Keratinocyte (primary cell): ENCODE measurements around the gene FOXRED2. TPM values are rescaled to one million over a fixed set of nuclear protein-coding genes. Genes with fewer than 3 reads are reported as not detected.
A peak's percentile ranks its signal among the peaks of the same experiment; 100 is the strongest.

Experiments
- DNase-seq: peaks from one replicate; pipeline ENCODE4 v3.0.0-alpha.2; 2011; ENCODE audit warnings: low read depth, missing footprints, low spot score
- FAIRE-seq: peaks from 2 replicates; lab custom pipeline; 2011; peaks lifted over from hg19 to GRCh38; lab: Jason Lieb, UNC
- H2AFZ ChIP-seq: 2 replicates; pipeline ENCODE4 v1.6.0; 2012; ENCODE audit warnings: low read length, control low read depth, inconsistent platforms; ENCODE audit not compliant: control insufficient read depth
- H3K27ac ChIP-seq: 2 replicates; pipeline ENCODE4 v1.5.1; 2011; ENCODE audit warnings: low read length; ENCODE audit not compliant: control insufficient read depth, insufficient read depth
- H3K27me3 ChIP-seq: 3 replicates; pipeline ENCODE4 v1.6.0; 2011; ENCODE audit warnings: low read length; ENCODE audit not compliant: control insufficient read depth, insufficient read depth; ENCODE audit errors: extremely low read depth
- H3K36me3 ChIP-seq, 2 experiments: 2 replicates in 1 of 2; 3 replicates in 1 of 2; pipeline ENCODE4 v1.5.1; 2011; ENCODE audit warnings: low read length in 2 of 2, mild to moderate bottlenecking in 1 of 2; ENCODE audit not compliant: control insufficient read depth in 2 of 2, insufficient read depth in 2 of 2; ENCODE audit errors: extremely low read depth in 1 of 2
- H3K4me1 ChIP-seq: 3 replicates; pipeline ENCODE4 v1.5.1; 2011; ENCODE audit warnings: low read length; ENCODE audit not compliant: control insufficient read depth, insufficient read depth; ENCODE audit errors: extremely low read depth
- H3K4me2 ChIP-seq: 3 replicates; pipeline ENCODE4 v1.6.0; 2011; ENCODE audit warnings: low read depth, low read length; ENCODE audit not compliant: control insufficient read depth, insufficient read depth; ENCODE audit errors: extremely low read depth
- H3K4me3 ChIP-seq, 3 experiments: fragments of 200-600 bp in 1 of 3; sonication (generic) in 1 of 3; 2 replicates in 2 of 3; 3 replicates in 1 of 3; pipeline ENCODE4 v1.5.1; 2011 to 2016; ENCODE audit warnings: low read length in 3 of 3, mild to moderate bottlenecking in 3 of 3, control low read depth in 2 of 3, inconsistent platforms in 1 of 3, low read depth in 1 of 3, mixed read lengths in 1 of 3, mixed run types in 1 of 3, moderate library complexity in 1 of 3; ENCODE audit not compliant: control insufficient read depth in 2 of 3, insufficient read depth in 2 of 3; ENCODE audit errors: extremely low read depth in 1 of 3
- H3K79me2 ChIP-seq: 2 replicates; pipeline ENCODE4 v1.6.0; 2012; ENCODE audit warnings: low read length; ENCODE audit not compliant: control insufficient read depth, insufficient read depth
- H3K9ac ChIP-seq: 3 replicates; pipeline ENCODE4 v1.6.0; 2011; ENCODE audit warnings: low read length; ENCODE audit not compliant: control insufficient read depth, insufficient read depth; ENCODE audit errors: extremely low read depth
- H3K9me1 ChIP-seq: 3 replicates; pipeline ENCODE4 v1.6.0; 2011; ENCODE audit warnings: low read length; ENCODE audit not compliant: control insufficient read depth, insufficient read depth; ENCODE audit errors: extremely low read depth
- H3K9me3 ChIP-seq: 2 replicates; pipeline ENCODE4 v1.5.1; 2012; ENCODE audit warnings: low read depth, low read length; ENCODE audit not compliant: control insufficient read depth
- H4K20me1 ChIP-seq: 3 replicates; pipeline ENCODE4 v1.6.0; 2011; ENCODE audit warnings: low read length; ENCODE audit not compliant: control insufficient read depth, insufficient read depth; ENCODE audit errors: extremely low read depth
- EZH2 ChIP-seq: IDR thresholded peaks from one replicate; pipeline ENCODE4 v1.6.1; 2012; ENCODE audit warnings: inconsistent platforms, mild to moderate bottlenecking, low read length, moderate library complexity
- dilution Hi-C: fragments of 300-500 bp; cut with MboI; formaldehyde crosslinking; loops from one replicate; pipeline ENCODE4 v1.7.0; 2020; ENCODE audit warnings: low sequenced_read_pairs; ENCODE audit not compliant: extremely low pct_ligation_motif_present
- polyA plus RNA-seq, 5 experiments: library from polyadenylated mRNA; depleted of rRNA in 3 of 5; stranded (reverse) in 3 of 5; stranded (forward) in 1 of 5; unstranded in 1 of 5; fragments of >200 nt; gene quantifications; 1 replicate in 1 of 5; 2 replicates in 3 of 5; 3 replicates in 1 of 5; pipeline versions ENCODE4 v1.2.1 to v1.2.3, GENCODE V29; 2011 to 2012; ENCODE audit warnings: missing spikeins in 2 of 5, low read depth in 1 of 5, low replicate concordance in 1 of 5
- TF ChIP-seq, protein P1 (sequence below), 3 experiments: IDR thresholded peaks in 1 of 3; conservative IDR thresholded peaks in 1 of 3; optimal IDR thresholded peaks in 1 of 3; 2 replicates in 2 of 3; 3 replicates in 1 of 3; pipeline versions ENCODE3 to v1.5.1; 2011; ENCODE audit warnings: low read length in 3 of 3, mild to moderate bottlenecking in 3 of 3, moderate library complexity in 2 of 3, control low read depth in 1 of 3, inconsistent platforms in 1 of 3; ENCODE audit not compliant: insufficient read depth in 2 of 3; ENCODE audit errors: extremely low read depth in 1 of 3

FOXRED2 gene
- polyA plus RNA-seq, 1 donor (not counting 4 experiments of a cell fraction or from before 2014, with no cell fraction given): 0.71 TPM

DNA sequence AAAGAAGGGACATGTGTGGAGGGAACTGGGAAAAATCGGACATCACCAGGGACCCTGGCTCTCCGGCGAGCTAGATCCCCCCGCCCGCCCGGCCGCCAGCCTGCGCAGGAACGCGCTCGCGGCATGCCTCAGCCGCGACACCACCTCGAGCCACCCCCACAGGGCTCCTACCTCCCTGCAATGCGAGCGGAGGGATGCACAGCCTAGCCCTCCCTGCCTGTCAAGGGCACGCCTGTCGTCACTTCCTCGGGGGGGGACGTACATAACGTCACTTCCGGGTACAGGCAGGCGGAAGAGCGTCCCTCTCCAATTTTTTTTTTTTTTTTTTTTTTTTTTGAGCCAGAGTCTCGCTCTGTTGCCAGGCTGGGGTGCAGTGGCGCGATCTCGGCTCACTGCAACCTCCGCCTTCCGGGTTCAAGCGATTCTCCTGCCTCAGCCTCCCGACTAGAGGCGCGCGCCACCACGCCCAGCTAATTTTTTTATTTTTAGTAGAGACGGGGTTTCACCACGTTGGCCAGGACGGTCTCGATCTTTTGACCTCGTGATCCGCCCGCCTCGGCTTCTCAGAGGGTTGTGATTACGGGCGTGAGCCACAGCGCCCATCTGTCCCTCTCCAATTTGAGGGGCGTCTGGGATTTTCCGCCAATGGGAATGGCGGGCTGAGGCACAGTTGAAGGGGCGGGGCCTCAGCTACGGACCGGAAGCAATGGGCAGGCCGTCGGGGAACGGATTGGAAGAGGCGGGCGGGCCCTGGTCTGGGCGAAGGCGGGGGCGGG, 25.3 kb downstream of the FOXRED2 start, which contains the start of gene TXN2:
TXN2 (minus strand) TSS at position 248 of the 776 bp plus-strand sequence. CDS start 803 bp downstream, outside the sequence.
- FAIRE-seq (peak; percentile 85), DNase-seq (peak; percentile 78)
- dilution Hi-C loops: no loop called here
- peak within 1 kb of the TSS; percentile 96 for H3K4me2 ChIP-seq
- H3K9me1 ChIP-seq: no peaks in the 10 kb centered on the region
- H3K4me1 ChIP-seq: peaks cover 11% of the 10 kb centered on the region
- H2AFZ ChIP-seq: peak within 1 kb of the TSS; percentile 94
- peak within 1 kb of the TSS; percentile 66 to 98 (median 85) for H3K4me3 ChIP-seq
- no peaks in the 10 kb centered on the region for H3K27me3 ChIP-seq
- no peaks in the 10 kb centered on the region for H4K20me1 ChIP-seq
- no peak for TF ChIP-seq EZH2
- TF ChIP-seq, protein P1, sequence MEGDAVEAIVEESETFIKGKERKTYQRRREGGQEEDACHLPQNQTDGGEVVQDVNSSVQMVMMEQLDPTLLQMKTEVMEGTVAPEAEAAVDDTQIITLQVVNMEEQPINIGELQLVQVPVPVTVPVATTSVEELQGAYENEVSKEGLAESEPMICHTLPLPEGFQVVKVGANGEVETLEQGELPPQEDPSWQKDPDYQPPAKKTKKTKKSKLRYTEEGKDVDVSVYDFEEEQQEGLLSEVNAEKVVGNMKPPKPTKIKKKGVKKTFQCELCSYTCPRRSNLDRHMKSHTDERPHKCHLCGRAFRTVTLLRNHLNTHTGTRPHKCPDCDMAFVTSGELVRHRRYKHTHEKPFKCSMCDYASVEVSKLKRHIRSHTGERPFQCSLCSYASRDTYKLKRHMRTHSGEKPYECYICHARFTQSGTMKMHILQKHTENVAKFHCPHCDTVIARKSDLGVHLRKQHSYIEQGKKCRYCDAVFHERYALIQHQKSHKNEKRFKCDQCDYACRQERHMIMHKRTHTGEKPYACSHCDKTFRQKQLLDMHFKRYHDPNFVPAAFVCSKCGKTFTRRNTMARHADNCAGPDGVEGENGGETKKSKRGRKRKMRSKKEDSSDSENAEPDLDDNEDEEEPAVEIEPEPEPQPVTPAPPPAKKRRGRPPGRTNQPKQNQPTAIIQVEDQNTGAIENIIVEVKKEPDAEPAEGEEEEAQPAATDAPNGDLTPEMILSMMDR (optimal IDR thresholded peaks at IDR 0.05 in 1 of 3, IDR thresholded peaks at IDR 0.05 in 1 of 3, conservative IDR thresholded peaks at IDR 0.05 in 1 of 3; ENCODE audit: extremely low read depth in 1 of 3, insufficient read depth in 2 of 3, low read length in 3 of 3): no peak
- H3K9me3 ChIP-seq: no peaks in the 10 kb centered on the region
- H3K36me3 ChIP-seq: peaks cover 9 to 11% of the 10 kb centered on the region in 2 experiments
- H3K9ac ChIP-seq: peak within 1 kb of the TSS; percentile 87
- peak within 1 kb of the TSS; percentile 85 for H3K27ac ChIP-seq
- H3K79me2 ChIP-seq: peaks cover 11% of the 10 kb centered on the region

DNA sequence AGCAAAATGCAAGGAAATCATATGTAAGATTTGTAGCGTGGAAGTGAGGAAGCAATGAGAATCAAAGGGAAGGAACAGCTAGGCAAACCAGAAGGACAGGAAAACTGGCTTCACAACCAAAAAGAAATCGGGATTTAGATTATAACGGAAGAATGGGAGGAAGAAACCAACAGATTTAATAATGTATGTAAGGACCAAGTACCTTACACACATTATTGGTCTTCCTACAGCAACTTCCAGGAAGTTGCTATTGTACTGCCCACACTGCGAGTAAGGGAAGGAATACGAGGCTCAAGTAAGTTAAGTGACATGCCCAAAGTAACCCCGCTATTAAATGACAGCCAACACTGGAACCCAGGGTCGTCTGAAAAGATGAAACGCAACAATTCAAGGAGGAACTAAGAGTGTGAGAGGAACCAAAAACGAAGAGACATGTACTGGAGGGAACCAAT, 25.9 kb downstream of the FOXRED2 start:
- H3K79me2 ChIP-seq: peaks cover 11% of the 10 kb centered on the region
- dilution Hi-C loops: no loop called here
- peak overlapping the region; percentile 66 to 98 (median 85) for H3K4me3 ChIP-seq
- H3K36me3 ChIP-seq: peaks cover 15 to 16% of the 10 kb centered on the region in 2 experiments
- H2AFZ ChIP-seq: peak overlapping the region; percentile 94
- peak overlapping the region; percentile 85 for H3K27ac ChIP-seq
- peak overlapping the region; percentile 87 for H3K9ac ChIP-seq
- H3K27me3 ChIP-seq: no peaks in the 10 kb centered on the region
- no peaks in the 10 kb centered on the region for H4K20me1 ChIP-seq
- H3K4me1 ChIP-seq: peaks cover 11% of the 10 kb centered on the region
- H3K9me1 ChIP-seq: no peaks in the 10 kb centered on the region
- no peak for DNase-seq
- peak; percentile 9 for FAIRE-seq
- peak overlapping the region; percentile 96 for H3K4me2 ChIP-seq
- TF ChIP-seq, protein P1 (optimal IDR thresholded peaks at IDR 0.05 in 1 of 3, IDR thresholded peaks at IDR 0.05 in 1 of 3, conservative IDR thresholded peaks at IDR 0.05 in 1 of 3; ENCODE audit: extremely low read depth in 1 of 3, insufficient read depth in 2 of 3, low read length in 3 of 3): no peak
- no peak for TF ChIP-seq EZH2
- H3K9me3 ChIP-seq: no peaks in the 10 kb centered on the region
